Measurements from ENCODE around the gene CCDC106.

The CCDC106 gene

DNA sequence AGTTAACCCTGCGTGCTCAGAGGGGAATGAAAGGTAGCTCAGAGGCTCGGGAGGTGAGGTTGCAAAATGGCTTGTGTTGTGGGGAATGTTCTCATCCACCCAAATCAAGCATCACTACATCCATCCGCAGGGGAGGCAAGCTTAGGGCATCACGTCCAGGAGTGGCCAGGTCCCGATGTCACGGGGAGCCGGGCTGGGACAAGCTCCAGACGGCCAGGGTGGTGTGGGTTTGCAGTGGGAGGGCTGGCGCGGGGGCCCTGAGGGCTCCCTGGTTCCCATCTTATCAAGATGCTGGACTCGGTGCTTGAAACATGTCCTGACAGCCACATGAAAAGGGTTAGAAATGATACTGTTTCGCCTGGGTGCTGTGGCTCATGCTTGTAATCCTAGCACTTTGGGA lies 52.8 kb downstream of the CCDC106 start:
- no peak for DNase-seq

DNA sequence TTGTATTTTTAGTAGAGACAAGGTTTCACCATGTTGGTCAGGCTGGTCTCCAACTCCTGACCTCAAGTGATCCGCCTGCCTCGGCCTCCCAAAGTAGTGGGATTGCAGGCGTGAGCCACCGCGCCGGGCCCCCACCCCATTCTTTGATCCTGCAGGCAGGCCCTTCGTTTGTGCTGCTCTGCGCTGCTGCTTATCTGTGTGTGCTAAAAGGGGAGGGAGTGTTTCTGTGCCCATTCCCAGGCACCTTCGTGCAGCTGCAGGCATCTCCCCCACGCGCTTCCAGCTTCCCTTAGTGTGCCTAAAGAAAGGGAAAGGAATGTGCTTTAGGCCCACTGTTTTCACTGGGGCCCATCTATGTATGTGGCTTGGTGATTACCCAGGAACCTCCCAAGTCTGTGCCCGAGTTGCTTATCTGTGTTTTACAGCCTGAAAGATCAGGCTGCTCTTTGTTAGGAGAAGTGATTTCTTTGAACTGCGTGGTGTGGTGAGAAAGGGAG lies 54.2 kb downstream of the CCDC106 start:
- DNase-seq: no peak

Data from RPMI8226 (cell line).